Activated CD8-positive, alpha-beta memory T cell treated with anti-CD3 and anti-CD28 coated beads for 1 hour (primary cell): ENCODE results near the gene LCE6A.

Experiments
- DNase-seq, 2 donors: peaks; one replicate each; pipeline ENCODE4 v3.0.0-alpha.2; 2020; ENCODE audit warnings: low read depth in 1 of 2; ENCODE audit errors: extremely low read depth in 1 of 2

Gene LCE6A, protein sequence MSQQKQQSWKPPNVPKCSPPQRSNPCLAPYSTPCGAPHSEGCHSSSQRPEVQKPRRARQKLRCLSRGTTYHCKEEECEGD

DNA sequence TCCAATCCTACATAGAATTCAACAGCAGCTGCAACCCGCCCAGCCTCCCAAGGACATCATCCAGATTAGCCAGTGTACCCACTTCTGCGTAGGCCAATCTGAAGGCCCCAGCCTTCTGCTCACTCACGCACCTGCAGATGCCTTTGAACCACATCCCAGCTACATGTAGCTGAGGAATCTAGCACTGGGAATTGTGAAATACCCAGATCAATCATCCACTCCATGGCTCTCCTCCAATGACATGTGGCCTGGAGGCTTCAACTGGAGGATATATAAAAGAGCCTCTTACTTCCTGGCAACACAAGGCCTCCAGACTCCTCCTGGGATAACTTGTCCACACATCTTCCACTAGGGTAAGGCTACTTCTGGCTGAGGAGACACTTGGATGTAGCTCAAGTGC, at the start of gene LCE6A:
Gene LCE6A (plus strand): TSS at position 301 of the 400 bp plus-strand sequence. CDS start 665 bp downstream, outside the sequence.
- DNase-seq, result no peak

DNA sequence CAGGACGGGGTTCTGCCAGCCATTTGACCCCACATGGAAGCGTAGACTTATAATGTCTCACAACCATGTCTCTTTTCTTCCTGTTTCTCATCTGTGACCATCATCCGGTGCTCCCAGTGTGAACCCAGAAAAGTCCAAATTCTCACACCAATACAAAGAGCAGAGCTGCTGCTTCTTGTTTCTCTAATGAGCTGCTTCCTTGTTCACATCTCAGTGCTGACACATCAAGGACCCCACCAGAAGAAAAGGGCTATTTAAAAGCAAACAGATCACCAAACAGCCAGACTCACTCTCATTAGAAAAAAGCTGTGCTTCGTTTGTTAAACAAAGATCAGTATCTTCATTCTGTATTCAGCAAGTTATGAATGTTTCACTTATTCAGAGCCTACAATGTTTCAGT, 47.0 kb upstream of the LCE6A start:
- DNase-seq, result no peak

DNA sequence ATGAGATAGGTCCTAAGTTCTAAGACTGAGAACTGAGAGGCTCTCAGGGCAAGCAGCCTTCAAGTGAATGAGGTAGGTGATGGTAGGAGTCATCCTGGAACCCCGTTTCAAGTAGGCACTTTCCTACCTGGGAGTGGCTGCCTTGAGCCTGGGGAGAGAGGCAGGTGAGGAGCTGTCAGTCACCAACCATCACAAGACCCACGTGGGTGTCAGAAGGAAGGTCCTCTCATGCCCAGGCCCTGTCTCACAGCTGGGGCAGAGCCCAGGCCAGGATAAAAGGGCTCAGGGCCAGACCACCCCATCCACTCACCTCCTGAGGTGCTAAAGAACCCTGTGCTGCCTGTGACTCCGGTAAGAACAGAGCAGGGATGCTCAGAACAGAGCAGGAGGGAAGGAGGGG, 46.2 kb upstream of the LCE6A start, which contains the start of gene LCE1D:
Gene LCE1D (plus strand): TSS at position 301 of the 400 bp plus-strand sequence. CDS start 1,074 bp downstream, outside the sequence.
- DNase-seq, result no peak

DNA sequence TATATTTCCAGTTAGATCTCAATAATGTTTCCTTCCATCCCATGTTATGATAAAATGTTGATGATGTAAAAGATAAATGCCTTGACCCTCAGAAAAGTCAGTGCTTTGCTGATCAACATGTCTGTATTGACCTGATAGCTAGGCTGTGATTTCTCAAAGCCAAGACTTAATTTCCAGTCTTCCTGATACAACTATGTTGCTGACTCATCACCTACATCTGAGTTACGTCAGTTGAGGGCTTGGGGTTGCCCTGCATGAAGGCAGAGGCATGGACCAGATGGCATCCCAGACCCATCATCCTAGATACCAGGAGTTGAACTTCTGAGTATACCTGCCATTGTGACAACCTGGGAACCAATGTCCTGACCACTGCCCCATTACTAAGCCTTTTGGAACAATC, 41.3 kb upstream of the LCE6A start:
- DNase-seq, result no peak

DNA sequence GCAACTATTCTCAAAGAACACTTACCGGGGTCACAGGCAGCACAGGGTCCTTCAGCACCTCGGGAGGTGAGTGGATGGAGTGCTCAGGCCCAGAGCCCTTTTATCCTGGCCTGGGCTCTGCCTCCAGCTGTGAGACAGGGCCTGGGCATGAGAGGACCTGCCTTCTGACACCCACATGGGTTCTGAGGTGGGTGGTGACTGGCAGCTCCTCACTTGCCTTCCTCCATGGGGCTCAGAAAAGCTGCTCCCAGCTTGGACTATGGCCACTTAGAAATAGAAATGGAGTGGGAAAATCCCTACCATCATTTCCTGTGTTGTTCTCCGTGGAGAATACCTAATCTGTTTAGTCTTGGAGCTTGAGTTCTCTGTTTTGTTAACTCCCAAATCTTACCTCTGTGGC, 36.1 kb upstream of the LCE6A start, which contains the start of gene LCE1C:
Gene LCE1C (minus strand): TSS at position 76 of the 400 bp plus-strand sequence. CDS start 1,173 bp downstream, outside the sequence.
- DNase-seq, result no peak

DNA sequence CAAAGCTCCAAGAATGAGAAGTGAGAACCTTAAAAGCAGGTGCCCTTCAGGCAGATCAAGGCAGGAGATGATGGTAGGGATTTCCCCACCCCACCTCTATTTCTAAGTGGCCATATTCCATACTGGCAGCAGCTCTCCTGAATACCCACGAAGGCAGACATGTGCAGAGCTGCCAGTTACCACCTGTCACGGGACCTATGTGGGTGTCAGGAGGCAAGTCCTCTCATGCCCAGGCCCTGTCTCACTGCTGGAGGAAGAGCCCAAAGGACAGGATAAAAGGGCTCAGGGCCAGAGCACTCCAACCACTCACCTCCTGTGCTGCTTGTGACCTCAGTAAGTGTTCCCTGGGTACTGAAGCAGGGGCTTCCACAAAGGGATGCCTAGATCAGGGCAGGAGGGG, 31.6 kb upstream of the LCE6A start:
- no peak for DNase-seq

DNA sequence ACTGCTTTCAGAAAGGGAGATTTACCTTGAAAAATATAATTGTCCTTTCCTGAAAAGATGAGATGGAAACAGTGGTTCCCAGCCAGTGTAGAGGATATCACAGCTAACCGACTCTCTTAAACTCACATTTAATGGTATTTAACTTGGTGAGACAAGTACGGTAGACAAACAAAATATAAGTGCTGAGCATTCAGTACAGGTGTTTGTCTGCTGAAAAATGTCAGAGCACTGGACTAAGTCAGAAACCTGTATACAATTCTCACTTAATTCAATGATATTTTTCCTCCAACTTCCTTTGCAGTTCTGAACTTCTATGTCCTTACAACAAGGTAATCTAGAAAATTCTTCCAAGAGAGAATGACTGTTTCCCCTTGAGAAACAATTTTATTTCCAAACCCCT, 31.0 kb upstream of the LCE6A start, which contains the start of gene LCE1B:
Gene LCE1B (plus strand): TSS at position 301 of the 400 bp plus-strand sequence. CDS start 476 bp downstream, outside the sequence.
- no peak for DNase-seq

DNA sequence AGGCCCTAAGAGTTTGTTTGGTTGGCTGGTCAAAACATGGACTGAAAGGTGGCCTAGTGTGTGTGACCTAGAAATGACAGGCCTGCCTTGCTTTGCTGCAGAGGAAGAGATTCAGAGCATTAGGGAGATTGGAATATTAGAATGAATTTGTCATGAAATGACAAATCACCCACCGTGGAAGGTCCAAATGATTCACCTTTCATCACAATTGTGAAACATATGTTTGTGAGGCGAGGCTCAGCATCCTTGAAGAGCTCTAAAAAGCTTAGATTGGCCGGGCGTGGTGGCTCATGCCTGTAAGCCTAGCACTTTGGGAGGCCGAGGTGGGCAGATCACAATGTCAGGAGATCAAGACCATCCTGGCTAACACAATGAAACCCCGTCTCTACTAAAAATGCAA, 25.3 kb upstream of the LCE6A start:
- DNase-seq, result no peak

DNA sequence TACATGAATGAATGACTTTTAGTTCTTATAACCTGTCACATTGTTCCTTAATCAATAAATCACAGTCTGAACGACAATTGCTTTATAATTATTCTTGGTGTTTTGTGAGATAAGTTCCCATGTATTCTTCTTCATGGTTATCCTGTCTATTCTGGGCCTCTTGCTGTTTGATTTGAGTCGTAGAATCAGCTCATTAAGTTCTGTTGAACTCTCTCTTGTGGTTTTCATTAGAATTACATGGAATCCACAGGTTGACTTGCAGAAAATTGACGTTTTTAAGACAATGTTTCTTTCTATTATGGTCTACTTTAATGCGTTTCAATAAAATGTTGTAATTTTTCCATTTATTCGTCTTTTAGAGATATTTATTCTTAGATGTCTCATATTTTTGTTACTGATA, 19.4 kb upstream of the LCE6A start:
- DNase-seq, result no peak

DNA sequence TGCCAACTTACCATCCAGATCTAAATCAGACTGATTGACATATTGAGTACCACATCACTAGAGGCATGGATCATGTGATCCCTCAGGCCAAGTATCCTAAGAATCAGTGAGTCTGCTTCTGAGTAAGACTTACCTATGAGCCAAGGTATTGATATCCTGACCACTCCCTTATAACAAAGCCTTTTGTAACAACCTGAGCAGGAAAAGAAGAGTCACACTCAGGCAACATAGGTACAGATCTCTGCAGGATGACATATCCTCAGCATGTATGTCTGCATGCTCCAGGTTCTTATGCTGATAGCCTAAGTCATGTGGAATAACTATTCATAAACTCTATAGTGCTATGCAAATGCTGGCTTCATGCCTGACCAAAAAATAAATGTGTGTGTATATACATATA, 17.7 kb upstream of the LCE6A start:
- no peak for DNase-seq

DNA sequence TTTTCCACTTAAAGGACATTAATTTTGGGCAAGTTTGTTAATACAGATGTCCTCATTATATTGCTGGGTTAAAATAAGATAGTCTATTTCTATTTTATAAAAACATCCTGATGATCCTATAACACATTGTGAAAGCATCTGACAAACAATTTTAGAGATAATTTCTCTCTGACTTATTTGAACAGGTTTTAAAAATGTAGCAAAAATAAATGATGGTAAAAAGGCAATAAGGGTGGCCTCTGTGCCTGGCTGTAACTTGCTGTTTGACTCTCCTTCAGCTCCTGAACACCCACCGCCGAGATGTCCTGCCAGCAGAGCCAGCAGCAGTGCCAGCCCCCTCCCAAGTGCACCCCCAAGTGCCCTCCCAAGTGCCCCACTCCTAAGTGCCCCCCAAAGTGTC, 15.5 kb upstream of the LCE6A start, which contains the start of gene LCE1A:
Gene LCE1A (plus strand): TSS at position 301 of the 400 bp plus-strand sequence. CDS start 0 bp downstream, at position 301.
- DNase-seq, result no peak

DNA sequence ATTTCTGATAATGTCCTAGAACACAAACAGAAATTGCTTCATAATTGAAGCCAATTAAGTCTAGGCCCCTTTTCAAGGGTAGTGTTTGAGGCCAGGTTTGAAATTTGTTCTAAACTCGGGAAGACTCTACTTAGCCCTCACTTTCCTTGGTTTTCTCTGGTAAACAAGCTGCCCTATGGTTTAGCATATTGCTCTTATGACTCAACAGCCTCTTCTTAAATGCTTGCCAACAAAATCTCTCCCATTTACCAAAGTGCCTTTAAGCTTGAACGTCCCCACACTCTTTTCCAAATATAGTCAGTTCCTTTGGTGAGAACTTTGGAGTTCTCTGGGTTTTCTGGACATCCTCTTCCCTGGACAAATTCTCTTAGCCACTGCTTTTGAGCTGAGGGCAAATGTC, 5.8 kb upstream of the LCE6A start:
- no peak for DNase-seq

DNA sequence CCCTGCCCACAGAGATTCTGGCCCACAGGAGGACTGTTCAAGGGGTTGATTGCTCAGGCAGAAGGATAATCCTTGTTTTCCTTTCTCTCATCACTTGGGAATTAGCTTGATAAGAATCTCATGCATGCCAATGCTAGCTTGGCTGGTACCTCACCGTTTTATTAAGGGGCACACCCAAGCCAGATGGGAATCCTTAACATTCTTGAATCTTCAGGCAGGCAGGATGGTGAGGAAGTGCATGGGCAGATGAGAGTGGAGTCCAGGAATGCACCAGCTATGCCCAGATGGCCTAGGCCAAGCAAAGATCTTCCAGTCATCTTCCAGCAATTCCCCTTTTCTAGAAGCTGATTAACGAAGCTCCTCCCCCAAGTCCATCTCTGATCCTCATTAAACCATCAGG, 13.0 kb downstream of the LCE6A start:
- no peak for DNase-seq

DNA sequence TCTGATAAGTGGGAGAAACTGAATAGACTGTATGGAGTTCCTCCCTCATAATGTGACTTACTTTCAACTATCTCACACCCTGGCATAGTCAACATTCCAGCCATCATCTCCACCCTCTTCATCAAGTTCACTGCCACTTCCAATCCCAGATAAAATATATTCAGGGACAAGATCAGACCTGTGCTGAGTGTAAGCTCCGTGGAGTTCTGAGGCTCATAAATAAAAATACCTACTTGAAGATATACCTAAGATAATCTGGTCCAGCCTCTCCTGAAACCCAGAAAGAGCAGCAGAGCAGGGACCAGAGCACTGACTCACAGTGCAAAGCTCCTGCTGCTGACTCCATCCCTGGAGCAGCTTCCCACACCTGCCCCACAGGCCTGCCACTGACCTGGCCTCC, 15.4 kb downstream of the LCE6A start:
- DNase-seq, result no peak

DNA sequence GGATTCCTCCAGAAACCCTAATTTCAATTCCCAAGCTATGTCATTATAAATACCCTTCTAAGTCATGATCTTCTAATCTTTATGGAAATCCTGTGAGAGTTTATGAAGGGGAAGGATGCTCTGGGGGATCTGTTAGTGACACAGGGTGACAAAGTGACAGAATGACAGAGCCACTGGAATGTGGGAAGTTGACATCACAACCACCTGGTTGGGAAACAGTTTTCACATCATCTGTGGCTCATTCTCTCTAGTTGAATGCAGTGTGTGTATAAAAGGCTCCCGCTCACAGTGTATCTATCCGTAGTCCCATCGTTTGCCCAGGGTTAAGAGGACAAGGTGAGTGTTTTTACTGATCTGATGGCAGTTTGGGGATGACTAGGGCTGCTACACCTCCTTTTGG, 17.0 kb downstream of the LCE6A start, which contains the start of gene LCE7A:
Gene LCE7A (plus strand): TSS at position 301 of the 400 bp plus-strand sequence. CDS start 702 bp downstream, outside the sequence.
- no peak for DNase-seq

DNA sequence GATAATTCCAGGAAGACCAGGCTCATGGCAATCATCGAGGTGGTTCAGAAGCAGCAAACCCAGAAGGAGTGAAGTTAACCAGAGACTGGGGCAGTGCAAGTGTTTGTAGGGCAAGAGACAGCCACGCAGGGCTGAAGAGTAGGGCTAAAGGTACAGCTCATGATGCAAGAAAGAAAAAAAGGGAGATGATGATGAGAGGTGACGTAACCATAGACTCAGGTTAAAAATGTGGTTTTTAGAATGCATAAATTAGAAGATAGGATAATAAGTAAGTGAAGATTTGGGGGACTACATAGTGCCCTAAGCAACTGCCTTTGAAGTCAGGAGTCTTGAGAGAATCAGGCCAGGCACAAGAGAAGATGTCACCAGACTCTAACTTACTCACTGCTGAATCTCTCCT, 17.5 kb downstream of the LCE6A start:
- no peak for DNase-seq

DNA sequence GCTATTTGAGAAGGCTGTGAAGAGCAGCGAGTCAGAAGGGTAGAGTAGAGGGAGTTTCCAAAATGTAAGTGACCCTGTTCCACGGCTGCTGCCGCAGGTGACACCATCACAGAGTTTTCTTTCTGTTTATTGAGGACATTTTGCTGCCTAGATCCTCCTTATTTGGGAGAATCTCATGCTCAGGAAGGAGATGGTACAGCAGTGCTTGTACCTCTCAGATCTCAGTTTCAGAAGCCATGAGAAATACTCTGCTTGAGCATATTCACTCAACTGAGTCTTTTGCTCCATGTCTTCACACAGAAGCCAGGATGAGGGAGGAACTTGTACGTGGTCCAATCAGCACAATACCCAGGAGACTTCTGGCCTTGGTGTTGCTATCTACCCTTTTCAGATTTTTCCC, 18.7 kb downstream of the LCE6A start:
- no peak for DNase-seq

DNA sequence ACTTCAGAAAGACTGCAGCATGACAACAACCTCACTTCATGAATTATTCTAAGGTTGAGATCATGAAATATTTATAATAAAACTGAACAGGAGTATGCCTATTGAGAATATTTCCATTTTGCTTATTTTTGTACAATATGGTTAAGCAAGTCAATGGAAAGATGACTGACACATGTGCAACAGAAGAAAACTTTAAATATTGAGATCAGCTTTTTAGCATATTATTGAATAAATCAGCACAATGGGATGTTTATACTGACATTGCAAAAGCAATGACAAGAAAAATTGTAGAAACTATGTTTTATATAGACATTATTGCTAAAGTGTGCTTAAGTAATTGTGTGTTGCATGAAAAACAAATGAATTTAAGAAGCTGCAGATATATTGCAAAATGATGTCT, 21.8 kb downstream of the LCE6A start:
- DNase-seq, result no peak

DNA sequence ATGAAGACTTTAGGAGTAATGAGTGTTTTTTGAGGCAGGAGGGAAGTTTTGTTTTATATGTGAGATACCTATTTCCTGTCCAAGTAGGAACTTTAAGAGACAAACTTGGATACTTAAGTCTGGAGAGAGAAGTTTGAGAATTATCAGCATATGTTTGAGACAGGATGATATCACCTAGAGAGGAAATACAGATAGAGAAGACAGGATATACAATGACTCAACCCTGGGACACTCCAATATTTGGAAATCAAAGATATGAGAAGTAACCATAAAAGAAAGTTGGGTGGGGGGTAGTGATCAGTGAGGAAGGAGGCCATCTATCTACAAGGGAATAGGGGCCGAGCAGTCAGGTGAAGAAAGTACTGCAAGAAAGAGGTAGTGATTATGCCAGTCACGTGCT, 23.7 kb downstream of the LCE6A start:
- DNase-seq, result no peak

DNA sequence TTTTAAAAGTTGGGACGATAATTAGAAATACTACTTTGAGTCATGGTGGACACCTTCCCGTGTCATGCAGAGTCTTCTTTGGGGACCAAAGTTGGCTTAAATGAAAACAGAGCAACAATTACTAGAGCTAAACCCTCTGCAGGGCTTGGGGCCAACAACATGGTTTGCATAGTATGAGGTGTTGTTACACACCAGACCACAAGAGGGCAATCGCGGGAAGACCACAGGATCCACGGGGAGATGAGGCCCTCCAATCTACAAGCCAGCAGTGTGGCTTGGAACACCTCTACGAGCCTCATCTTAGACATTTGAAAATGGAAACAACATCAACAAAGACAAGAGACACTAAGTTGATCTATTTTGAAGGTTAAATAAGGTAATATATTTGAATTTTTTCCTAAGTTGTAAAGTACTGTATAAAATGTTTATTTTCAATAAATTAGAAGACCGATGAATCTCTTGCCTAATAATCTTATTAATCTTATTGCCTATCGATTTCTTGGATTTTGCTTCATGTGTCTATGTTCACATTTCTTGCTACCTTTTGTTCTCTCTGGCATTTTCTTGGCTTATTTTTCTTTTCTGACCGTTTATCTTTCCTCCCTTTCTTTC, 27.3 kb downstream of the LCE6A start:
- DNase-seq, result peak in 1 of 2 donors; percentile 27

DNA sequence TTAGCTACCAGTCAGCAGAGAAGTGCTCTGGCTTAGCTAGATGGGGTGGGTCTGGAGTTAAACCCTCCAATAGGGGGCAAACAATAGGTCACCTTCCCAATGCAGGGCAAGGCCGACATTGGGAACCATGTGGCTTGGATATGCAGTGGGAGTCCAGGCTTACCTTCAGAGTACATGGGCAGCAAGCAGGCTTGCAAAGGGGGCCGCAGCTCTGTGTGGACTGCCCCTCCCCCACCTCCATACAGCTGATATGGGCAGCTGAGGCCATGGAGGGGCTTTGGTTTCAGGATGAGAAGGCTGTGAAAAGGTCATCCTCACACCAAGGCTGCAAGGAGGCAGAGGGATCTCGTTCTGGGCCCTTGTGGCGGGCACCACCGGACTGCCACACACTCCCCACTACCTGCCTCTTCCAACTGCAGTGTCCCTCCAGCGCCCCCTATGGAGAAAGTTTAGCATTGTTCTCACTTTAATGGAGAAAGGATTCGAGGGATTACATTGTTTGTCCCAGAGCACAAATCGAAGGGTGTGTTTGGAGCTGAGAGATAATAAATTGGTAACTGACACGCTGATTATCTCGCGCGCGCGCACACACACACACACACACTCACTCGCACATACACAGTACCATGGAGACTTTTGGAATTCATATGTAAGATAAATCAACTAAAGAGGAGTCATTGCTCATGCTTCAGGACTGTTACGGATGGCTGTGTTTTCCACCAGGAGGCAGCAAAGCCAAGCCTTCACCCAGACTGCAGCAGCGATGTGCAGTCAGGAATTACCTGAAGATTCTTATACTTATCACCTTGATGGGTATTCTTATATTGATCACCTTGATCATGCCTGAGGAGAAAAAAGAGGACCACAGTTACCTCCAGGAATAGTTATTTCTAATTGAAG, 28.4 kb downstream of the LCE6A start:
- DNase-seq, result no peak
